Stimulated activated memory B cell treated with anti-CD40 and anti-IgM and Interleukin-4, amounts not matched to agents 10 μg/mL and 1 μg/mL and 100 μg/mL, for 72 hours (primary cell): ENCODE data around the gene APRT.

ENCODE experiments used
- ATAC-seq: fragments of 150-1000 bp; cut with Tn5 transposase; 2 replicates; pipeline ENCODE4 v1.10.0; 2021
- H3K27ac Mint-ChIP-seq: one replicate; pipeline ENCODE4 v1.8.0; 2022; ENCODE audit warnings: mild to moderate bottlenecking, mixed read lengths
- H3K27me3 Mint-ChIP-seq: one replicate; pipeline ENCODE4 v1.8.0; 2022; ENCODE audit warnings: mixed read lengths
- H3K36me3 Mint-ChIP-seq: one replicate; pipeline ENCODE4 v1.8.0; 2022; ENCODE audit warnings: mixed read lengths
- H3K4me1 Mint-ChIP-seq: one replicate; pipeline ENCODE4 v1.8.0; 2022; ENCODE audit warnings: mixed read lengths
- H3K4me3 Mint-ChIP-seq: one replicate; pipeline ENCODE4 v1.8.0; 2022; ENCODE audit warnings: mild to moderate bottlenecking, moderate library complexity, mixed read lengths
- H3K9me3 Mint-ChIP-seq: one replicate; pipeline ENCODE4 v1.8.0; 2022; ENCODE audit warnings: mixed read lengths

The APRT gene

GRCh38 chr16:88848557-88848956, 36.8 kb upstream of the APRT start:
- Mint-ChIP-seq H3K4me3 (no peak overlapping the region), H3K27ac (no peak overlapping the region), H3K27me3 (no peaks in the 10 kb centered on the region), H3K4me1 (no peaks in the 10 kb centered on the region), H3K9me3 (no peaks in the 10 kb centered on the region), H3K36me3 (peaks cover 8% of the 10 kb centered on the region)
- peak; percentile 47 for ATAC-seq

DNA sequence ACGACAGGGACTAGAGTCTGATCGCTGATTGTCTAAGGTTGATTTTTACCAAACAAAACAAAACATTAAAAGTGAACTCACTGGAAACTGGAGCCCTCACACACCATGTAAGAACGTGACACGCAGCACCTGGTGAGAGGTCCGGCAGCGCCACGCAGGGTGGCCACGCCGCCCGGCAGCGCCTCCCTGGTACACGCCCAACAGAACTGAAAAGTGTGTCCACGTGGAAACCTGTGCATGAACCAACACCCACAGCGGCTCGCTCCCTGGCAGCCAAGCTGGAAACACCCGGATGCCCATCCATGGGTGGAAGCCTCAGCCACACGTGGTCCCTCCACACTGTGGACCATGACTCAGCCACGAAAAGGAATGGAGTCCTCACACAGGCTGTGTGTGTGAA, 35.9 kb upstream of the APRT start:
- Mint-ChIP-seq H3K4me1 (no peaks in the 10 kb centered on the region), H3K27me3 (no peaks in the 10 kb centered on the region), H3K9me3 (no peaks in the 10 kb centered on the region), H3K36me3 (peaks cover 8% of the 10 kb centered on the region), H3K27ac (no peak overlapping the region), H3K4me3 (no peak overlapping the region)
- no peak for ATAC-seq

GRCh38 chr16:88846088-88846487, 34.4 kb upstream of the APRT start:
- Mint-ChIP-seq H3K27ac (no peak overlapping the region), H3K36me3 (no peaks in the 10 kb centered on the region), H3K4me3 (no peak overlapping the region), H3K27me3 (no peaks in the 10 kb centered on the region), H3K4me1 (peaks cover 8% of the 10 kb centered on the region), H3K9me3 (no peaks in the 10 kb centered on the region)
- ATAC-seq = no peak

DNA sequence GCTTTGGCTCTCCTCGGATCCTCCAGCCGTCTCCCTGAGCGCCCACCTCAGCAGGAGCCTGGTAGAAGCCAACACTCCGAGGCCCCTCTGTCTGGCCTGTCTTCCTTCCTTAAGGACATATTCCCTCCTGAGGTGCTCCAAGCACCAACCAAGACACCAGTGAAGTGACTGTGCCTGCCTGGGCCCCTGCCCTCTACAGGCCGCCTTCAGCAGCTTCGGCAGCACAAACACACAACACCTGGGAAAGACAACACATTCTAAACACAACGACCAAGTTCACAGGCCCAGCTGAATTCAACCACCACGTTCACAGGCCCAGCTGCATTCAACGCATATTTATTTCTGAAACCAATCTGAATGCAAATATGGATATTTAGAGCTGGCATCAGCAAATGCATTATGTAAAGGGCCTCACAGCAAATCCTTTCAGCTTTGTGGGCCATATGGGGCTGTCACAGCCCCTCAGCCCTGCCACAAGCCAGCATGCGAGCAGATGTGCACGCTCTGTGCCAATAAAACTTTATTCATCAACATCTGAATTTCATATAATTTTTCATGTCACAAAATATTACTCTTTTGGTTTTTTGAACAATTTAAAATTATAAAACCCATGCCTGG, 32.8 kb upstream of the APRT start:
- Mint-ChIP-seq H3K4me1 (peaks cover 8% of the 10 kb centered on the region), H3K4me3 (no peak overlapping the region), H3K27ac (no peak overlapping the region), H3K27me3 (no peaks in the 10 kb centered on the region), H3K9me3 (no peaks in the 10 kb centered on the region), H3K36me3 (peaks cover 10% of the 10 kb centered on the region)
- ATAC-seq = no peak

GRCh38 chr16:88843256-88843655, 31.5 kb upstream of the APRT start:
- no peaks in the 10 kb centered on the region for H3K9me3 Mint-ChIP-seq
- peaks cover 8% of the 10 kb centered on the region for H3K4me1 Mint-ChIP-seq
- H3K27me3 Mint-ChIP-seq = no peaks in the 10 kb centered on the region
- H3K4me3 Mint-ChIP-seq = no peak overlapping the region
- H3K27ac Mint-ChIP-seq = no peak overlapping the region
- peaks cover 20% of the 10 kb centered on the region for H3K36me3 Mint-ChIP-seq
- ATAC-seq = no peak

DNA sequence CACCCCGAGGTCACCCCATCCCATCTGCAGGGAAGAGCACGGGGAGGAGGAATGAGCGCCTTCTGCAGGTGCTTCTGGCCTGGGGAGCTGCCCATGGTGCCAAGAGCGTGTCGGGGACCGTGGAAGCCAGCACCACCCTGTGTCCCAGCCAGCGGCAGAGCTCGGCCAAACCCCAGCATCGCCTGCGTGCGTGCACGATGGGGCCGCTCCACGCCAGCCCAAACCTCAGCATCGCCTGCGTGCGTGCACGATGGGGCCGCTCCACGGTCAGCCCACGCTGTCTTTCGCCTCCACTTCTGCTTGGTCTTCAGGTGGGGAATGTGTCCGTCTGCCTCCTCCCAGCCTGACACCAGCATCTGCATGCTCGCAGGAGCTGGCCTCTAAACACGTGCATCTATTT, 31.1 kb upstream of the APRT start:
- no peak for ATAC-seq
- no peaks in the 10 kb centered on the region for H3K9me3 Mint-ChIP-seq
- H3K27ac Mint-ChIP-seq = no peak overlapping the region
- H3K4me1 Mint-ChIP-seq = peaks cover 8% of the 10 kb centered on the region
- H3K4me3 Mint-ChIP-seq = no peak overlapping the region
- H3K36me3 Mint-ChIP-seq = peaks cover 24% of the 10 kb centered on the region
- H3K27me3 Mint-ChIP-seq = no peaks in the 10 kb centered on the region

GRCh38 chr16:88842308-88842756, 30.6 kb upstream of the APRT start:
- no peak for ATAC-seq
- H3K4me1 Mint-ChIP-seq = peaks cover 8% of the 10 kb centered on the region
- H3K27ac Mint-ChIP-seq = no peak overlapping the region
- no peaks in the 10 kb centered on the region for H3K27me3 Mint-ChIP-seq
- no peak overlapping the region for H3K4me3 Mint-ChIP-seq
- peaks cover 24% of the 10 kb centered on the region for H3K36me3 Mint-ChIP-seq
- H3K9me3 Mint-ChIP-seq = no peaks in the 10 kb centered on the region

- ATAC-seq = peak; percentile 18
- H3K9me3 Mint-ChIP-seq = no peaks in the 10 kb centered on the region
- no peak overlapping the region for H3K27ac Mint-ChIP-seq
- H3K4me1 Mint-ChIP-seq = peaks cover 8% of the 10 kb centered on the region
- no peak overlapping the region for H3K4me3 Mint-ChIP-seq
- no peaks in the 10 kb centered on the region for H3K27me3 Mint-ChIP-seq
- peaks cover 24% of the 10 kb centered on the region for H3K36me3 Mint-ChIP-seq
These were observed 30.0 kb upstream of the APRT start for GRCh38 chr16:88841521-88842307.

DNA sequence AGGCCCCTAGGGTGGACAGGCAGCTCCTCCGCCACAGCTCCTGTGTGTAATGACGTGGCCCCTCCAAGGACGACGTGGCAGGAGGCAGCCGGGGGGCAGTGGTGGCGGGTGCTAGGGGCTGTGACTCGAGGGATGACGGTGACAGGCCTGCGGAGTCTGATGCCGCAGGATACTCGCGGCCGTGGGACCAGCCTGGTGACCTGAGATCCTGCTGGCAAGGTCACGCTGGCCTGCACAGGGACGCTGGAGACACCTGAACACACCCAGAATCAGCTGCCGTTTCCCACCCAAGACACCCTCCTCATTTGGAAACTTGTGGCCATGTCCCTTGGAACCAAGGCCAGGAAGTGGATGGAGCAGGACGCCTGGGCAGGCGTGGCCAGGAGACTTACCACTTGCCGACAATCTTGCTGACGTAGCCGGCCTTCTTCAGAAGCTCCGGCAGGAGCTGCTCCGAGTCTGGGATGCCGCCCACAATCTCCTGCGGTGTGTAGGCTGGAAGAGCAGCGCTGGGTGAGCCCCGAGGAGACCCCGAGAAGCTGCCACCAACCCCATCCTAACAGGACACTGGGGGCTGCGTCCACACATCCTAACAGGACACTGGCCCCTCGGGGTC, 29.0 kb upstream of the APRT start:
- peaks cover 24% of the 10 kb centered on the region for H3K36me3 Mint-ChIP-seq
- H3K4me1 Mint-ChIP-seq = peaks cover 8% of the 10 kb centered on the region
- no peak for ATAC-seq
- no peaks in the 10 kb centered on the region for H3K9me3 Mint-ChIP-seq
- H3K27me3 Mint-ChIP-seq = no peaks in the 10 kb centered on the region
- H3K4me3 Mint-ChIP-seq = no peak overlapping the region
- no peak overlapping the region for H3K27ac Mint-ChIP-seq

GRCh38 chr16:88839745-88840599, 28.2 kb upstream of the APRT start:
- ATAC-seq = no peak
- Mint-ChIP-seq H3K27ac (no peak overlapping the region), H3K9me3 (no peaks in the 10 kb centered on the region), H3K27me3 (no peaks in the 10 kb centered on the region), H3K4me1 (peaks cover 8% of the 10 kb centered on the region), H3K4me3 (no peak overlapping the region), H3K36me3 (peaks cover 30% of the 10 kb centered on the region)

GRCh38 chr16:88839026-88839529, 27.4 kb upstream of the APRT start:
- no peaks in the 10 kb centered on the region for H3K9me3 Mint-ChIP-seq
- no peak overlapping the region for H3K27ac Mint-ChIP-seq
- H3K4me3 Mint-ChIP-seq = no peak overlapping the region
- peaks cover 8% of the 10 kb centered on the region for H3K4me1 Mint-ChIP-seq
- H3K27me3 Mint-ChIP-seq = no peaks in the 10 kb centered on the region
- ATAC-seq = no peak
- H3K36me3 Mint-ChIP-seq = peaks cover 33% of the 10 kb centered on the region

GRCh38 chr16:88838566-88838965, 26.8 kb upstream of the APRT start:
- Mint-ChIP-seq H3K4me1 (peaks cover 8% of the 10 kb centered on the region), H3K36me3 (peaks cover 37% of the 10 kb centered on the region), H3K4me3 (no peak overlapping the region), H3K9me3 (no peaks in the 10 kb centered on the region), H3K27ac (no peak overlapping the region), H3K27me3 (no peaks in the 10 kb centered on the region)
- no peak for ATAC-seq

DNA sequence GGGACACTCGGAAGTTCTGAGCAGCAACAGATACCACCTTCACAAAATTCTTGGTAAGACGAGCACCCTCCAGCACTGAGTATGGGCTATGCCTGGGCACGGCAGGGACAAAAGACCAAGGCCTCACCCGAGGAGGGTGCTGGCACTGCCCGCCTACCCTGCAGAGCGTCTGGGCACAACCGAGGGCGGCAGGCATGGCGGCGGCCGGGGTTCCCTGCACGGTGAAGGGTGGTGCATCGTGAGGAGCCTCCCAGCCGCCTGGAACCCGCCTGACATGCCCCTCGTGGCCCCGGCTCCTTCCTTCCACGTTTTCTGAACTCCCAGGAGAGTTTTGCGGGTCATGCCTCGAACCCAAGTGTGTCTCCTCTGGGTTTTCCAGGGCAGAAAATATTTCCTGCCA, 26.1 kb upstream of the APRT start:
- Mint-ChIP-seq H3K9me3 (no peaks in the 10 kb centered on the region), H3K4me1 (peaks cover 8% of the 10 kb centered on the region), H3K27me3 (no peaks in the 10 kb centered on the region), H3K4me3 (no peak overlapping the region), H3K36me3 (peaks cover 37% of the 10 kb centered on the region), H3K27ac (no peak overlapping the region)
- ATAC-seq = no peak

GRCh38 chr16:88836791-88837190, 25.1 kb upstream of the APRT start:
- H3K27me3 Mint-ChIP-seq = no peaks in the 10 kb centered on the region
- no peak overlapping the region for H3K4me3 Mint-ChIP-seq
- no peaks in the 10 kb centered on the region for H3K9me3 Mint-ChIP-seq
- ATAC-seq = no peak
- H3K27ac Mint-ChIP-seq = no peak overlapping the region
- peaks cover 2% of the 10 kb centered on the region for H3K4me1 Mint-ChIP-seq
- H3K36me3 Mint-ChIP-seq = peaks cover 37% of the 10 kb centered on the region

DNA sequence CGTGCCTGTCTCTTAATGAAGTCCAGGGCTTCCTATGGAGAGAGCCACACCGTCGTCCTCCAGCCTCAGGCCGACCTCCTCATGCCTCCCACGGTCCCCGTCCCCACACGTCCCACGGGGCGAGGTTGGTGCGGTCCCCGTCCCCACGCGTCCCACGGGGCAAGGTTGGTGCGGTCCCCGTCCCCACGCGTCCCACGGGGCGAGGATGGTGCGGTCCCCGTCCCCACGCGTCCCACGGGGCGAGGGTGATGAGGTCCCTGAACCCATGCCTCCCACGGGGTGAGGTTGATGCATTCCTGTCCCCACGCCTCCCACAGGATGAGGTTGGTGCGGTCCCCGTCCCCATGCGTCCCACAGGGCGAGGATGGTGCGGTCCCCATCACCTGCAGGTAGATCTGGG, 24.1 kb upstream of the APRT start:
- Mint-ChIP-seq H3K27me3 (no peaks in the 10 kb centered on the region), H3K36me3 (peaks cover 40% of the 10 kb centered on the region), H3K4me3 (no peak overlapping the region), H3K4me1 (no peaks in the 10 kb centered on the region), H3K27ac (no peak overlapping the region), H3K9me3 (no peaks in the 10 kb centered on the region)
- no peak for ATAC-seq
